Smooth muscle cell (in vitro differentiated cells): ENCODE results near the gene NSD1. TPM values are rescaled to one million over a fixed set of nuclear protein-coding genes. Genes with fewer than 3 reads are reported as not detected.

Source experiments
- DNase-seq: peaks from one replicate; lab custom pipeline; 2025; ENCODE audit not compliant: unreplicated experiment; lab: John Stamatoyannopoulos, UW
- H2AFZ ChIP-seq: fragments of 200-600 bp; sonication (generic); 2 replicates; pipeline ENCODE4 v1.6.0; 2016; ENCODE audit warnings: antibody characterized with exemption, low read depth, mild to moderate bottlenecking
- H3F3A ChIP-seq: fragments of 200-600 bp; sonication (generic); 2 replicates; pipeline ENCODE4 v1.6.0; 2017; ENCODE audit warnings: antibody characterized with exemption, low read depth
- H3K27ac ChIP-seq: fragments of 200-600 bp; sonication (generic); 2 replicates; pipeline ENCODE4 v1.5.1; 2016; ENCODE audit warnings: low read depth, mild to moderate bottlenecking
- H3K27me3 ChIP-seq: fragments of 200-600 bp; sonication (generic); 2 replicates; pipeline ENCODE4 v1.6.1; 2016; ENCODE audit warnings: low read depth, mild to moderate bottlenecking
- H3K36me3 ChIP-seq: fragments of 200-600 bp; sonication (generic); 2 replicates; pipeline ENCODE4 v1.5.1; 2016; ENCODE audit warnings: low read depth
- H3K4me1 ChIP-seq: fragments of 200-600 bp; sonication (generic); 2 replicates; pipeline ENCODE4 v1.5.1; 2016; ENCODE audit warnings: low read depth
- H3K4me2 ChIP-seq: fragments of 200-600 bp; sonication (generic); 2 replicates; pipeline ENCODE4 v1.6.0; 2016; ENCODE audit warnings: mild to moderate bottlenecking
- H3K4me3 ChIP-seq: fragments of 200-600 bp; sonication (generic); 2 replicates; pipeline ENCODE4 v1.5.1; 2016; ENCODE audit warnings: mild to moderate bottlenecking
- H3K79me2 ChIP-seq: fragments of 200-600 bp; sonication (generic); 2 replicates; pipeline ENCODE4 v1.6.0; 2016; ENCODE audit warnings: low read depth, mild to moderate bottlenecking
- H3K9ac ChIP-seq: fragments of 200-600 bp; sonication (generic); 2 replicates; pipeline ENCODE4 v1.6.0; 2016; ENCODE audit warnings: low read depth
- H3K9me3 ChIP-seq: fragments of 200-600 bp; sonication (generic); replicated peaks from 2 replicates; pipeline ENCODE4 v1.5.1; 2016; ENCODE audit warnings: low read depth
- H4K20me1 ChIP-seq: fragments of 200-600 bp; sonication (generic); 2 replicates; pipeline ENCODE4 v1.6.0; 2016; ENCODE audit warnings: low read depth
- WGBS: methylation state at CpG from one replicate; pipeline ENCODE4 v1.1.7; 2016; ENCODE audit warnings: low lambda C conversion rate; 5-methylcytosine and 5-hydroxymethylcytosine counted together
- polyA plus RNA-seq: library from polyadenylated mRNA; unstranded; fragments of >200 nt; fragmentation: Nextera tagmentation; extraction: Ambion mirVana; gene quantifications from 2 replicates; pipeline ENCODE4 v1.2.1, GENCODE V29; 2016
- total RNA-seq: library from RNA; depleted of rRNA; stranded (reverse); fragments of >200 nt; gene quantifications from 2 replicates; pipeline ENCODE4 v1.2.3, GENCODE V29; 2014
- TF ChIP-seq, protein P1 (sequence below): fragments of 200-600 bp; sonication (generic); IDR thresholded peaks from 2 replicates; pipeline ENCODE4 v1.5.1; 2017; ENCODE audit warnings: borderline replicate concordance, mild to moderate bottlenecking, antibody characterized with exemption; ENCODE audit not compliant: insufficient read depth, poor library complexity, severe bottlenecking

Gene NSD1
- total and polyA plus RNA-seq, 2 experiments from 2014 or later = 22.6 to 38.2 TPM

DNA sequence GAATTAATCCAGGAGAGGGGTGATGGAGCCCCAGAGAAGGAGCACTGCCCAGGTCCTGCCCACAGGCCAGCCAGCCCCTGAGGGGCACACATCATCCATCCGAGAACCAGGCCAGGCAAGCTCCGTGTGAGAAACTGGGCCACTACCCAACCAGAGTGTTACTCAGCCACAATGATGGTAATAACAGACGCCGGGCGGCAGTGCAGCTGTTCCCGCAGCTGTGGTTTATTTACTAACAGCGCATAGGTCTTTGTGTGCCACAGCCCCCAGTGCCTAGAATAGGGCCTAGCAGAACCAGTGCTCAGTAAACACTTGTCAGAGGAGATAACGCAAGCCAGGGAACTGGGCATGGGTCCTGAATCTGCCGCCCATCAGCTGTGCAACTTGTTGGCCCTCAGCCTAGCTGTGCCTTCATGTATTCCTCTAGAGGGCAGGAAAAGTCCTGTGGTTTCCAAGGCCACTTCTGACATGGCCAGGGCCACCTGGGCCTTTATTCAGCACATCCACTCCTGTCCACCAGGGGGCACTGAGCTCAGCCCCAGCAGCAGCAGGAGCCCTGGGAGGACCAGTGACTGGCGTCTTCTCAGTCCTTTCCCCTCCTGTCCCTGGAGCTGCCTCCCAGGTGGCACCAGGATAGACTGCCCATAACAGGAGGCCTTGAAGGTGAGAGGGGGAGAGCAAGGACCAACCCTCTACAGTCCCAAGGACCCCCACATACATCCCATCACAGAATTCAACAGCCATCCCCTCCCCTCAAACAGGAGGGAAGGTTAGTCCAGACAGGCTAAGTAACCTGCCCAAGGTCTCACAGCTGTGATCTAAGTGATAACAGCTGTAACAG is 176.0 kb downstream of the NSD1 start:
- peaks cover 12% of the 10 kb centered on the region for H3K79me2 ChIP-seq
- no peak for DNase-seq
- TF ChIP-seq, protein P1, sequence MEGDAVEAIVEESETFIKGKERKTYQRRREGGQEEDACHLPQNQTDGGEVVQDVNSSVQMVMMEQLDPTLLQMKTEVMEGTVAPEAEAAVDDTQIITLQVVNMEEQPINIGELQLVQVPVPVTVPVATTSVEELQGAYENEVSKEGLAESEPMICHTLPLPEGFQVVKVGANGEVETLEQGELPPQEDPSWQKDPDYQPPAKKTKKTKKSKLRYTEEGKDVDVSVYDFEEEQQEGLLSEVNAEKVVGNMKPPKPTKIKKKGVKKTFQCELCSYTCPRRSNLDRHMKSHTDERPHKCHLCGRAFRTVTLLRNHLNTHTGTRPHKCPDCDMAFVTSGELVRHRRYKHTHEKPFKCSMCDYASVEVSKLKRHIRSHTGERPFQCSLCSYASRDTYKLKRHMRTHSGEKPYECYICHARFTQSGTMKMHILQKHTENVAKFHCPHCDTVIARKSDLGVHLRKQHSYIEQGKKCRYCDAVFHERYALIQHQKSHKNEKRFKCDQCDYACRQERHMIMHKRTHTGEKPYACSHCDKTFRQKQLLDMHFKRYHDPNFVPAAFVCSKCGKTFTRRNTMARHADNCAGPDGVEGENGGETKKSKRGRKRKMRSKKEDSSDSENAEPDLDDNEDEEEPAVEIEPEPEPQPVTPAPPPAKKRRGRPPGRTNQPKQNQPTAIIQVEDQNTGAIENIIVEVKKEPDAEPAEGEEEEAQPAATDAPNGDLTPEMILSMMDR = peak; percentile 78
- H4K20me1 ChIP-seq = peaks cover 52% of the 10 kb centered on the region
- no peak overlapping the region for H3K4me3 ChIP-seq
- no peaks in the 10 kb centered on the region for H3F3A ChIP-seq
- peaks cover 5% of the 10 kb centered on the region for H3K4me1 ChIP-seq
- no peak overlapping the region for H3K27ac ChIP-seq
- 88% methylated on average over 10 of the region's 10 CpGs for WGBS
- no peaks in the 10 kb centered on the region for H3K36me3 ChIP-seq
- H2AFZ ChIP-seq = no peak overlapping the region
- H3K27me3 ChIP-seq = no peaks in the 10 kb centered on the region
- no peak overlapping the region for H3K4me2 ChIP-seq
- no peak overlapping the region for H3K9ac ChIP-seq
- H3K9me3 ChIP-seq = no peaks in the 10 kb centered on the region

DNA sequence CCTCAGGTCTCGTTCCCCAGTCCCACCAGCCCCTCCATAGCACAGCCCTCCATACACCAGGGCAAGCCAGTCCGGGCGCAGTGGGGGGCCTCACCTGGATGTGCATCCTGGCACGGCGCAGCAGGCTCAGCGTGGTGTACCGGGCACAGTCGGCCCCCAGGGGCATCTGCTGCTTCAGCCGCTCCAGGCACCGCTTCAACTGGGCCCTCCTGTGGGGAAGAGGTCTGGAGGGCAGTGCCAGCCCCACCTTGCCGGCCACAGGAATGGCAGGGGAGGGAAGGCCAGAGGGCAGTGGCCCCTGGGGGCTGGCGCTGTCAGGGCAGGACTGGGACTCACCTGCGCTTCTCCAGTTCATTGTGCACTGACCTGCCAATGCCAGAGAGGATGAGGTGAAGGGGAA is 176.8 kb downstream of the NSD1 start:
- over 99% methylated on average over 13 of the region's 13 CpGs for WGBS
- TF ChIP-seq, protein P1 = no peak
- Histone ChIP-seq H3K4me2 (peak overlapping the region; percentile 96), H3K27me3 (no peaks in the 10 kb centered on the region), H3K4me1 (no peaks in the 10 kb centered on the region), H3K27ac (no peak overlapping the region), H3K4me3 (no peak overlapping the region), H3K9me3 (no peaks in the 10 kb centered on the region), H3K36me3 (no peaks in the 10 kb centered on the region), H3F3A (no peaks in the 10 kb centered on the region), H3K9ac (no peak overlapping the region), H4K20me1 (peaks cover 45% of the 10 kb centered on the region), H3K79me2 (peaks cover 5% of the 10 kb centered on the region), H2AFZ (no peak overlapping the region)
- DNase-seq = no peak

DNA sequence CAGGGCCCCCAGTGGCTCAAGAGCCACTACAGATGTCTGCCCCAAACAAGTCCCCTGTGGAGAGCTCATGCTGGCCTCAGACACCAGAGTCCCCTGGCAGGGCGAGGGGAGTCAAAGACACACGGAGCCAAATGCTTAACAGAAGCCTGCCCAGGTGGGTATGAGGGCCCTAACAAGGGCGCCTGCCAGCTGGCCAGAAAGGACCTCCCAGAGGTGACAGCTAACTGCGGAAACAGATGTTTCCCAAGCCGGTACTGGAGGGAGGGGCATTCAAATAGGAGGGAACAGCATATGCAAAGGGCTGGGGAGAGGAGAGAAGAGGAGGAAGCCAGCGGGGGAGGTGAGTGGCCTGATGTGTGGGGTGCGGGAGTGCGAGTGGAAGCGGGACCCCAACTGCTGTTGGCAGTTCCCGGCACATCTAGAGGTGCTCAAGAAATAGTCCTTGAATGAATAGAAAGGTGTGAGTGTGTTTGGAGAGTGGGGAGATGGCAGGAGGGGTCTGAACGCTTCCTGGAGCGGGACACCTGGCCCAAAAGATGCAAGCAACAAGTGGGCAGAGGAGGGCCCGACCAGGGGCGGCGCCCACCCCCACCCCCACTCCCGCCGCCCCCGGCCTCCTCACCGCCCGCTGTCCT is 177.3 kb downstream of the NSD1 start:
- Histone ChIP-seq H3K27ac (no peak overlapping the region), H2AFZ (no peak overlapping the region), H3K4me3 (peak overlapping the region; percentile 71), H3K9ac (no peak overlapping the region), H3K36me3 (no peaks in the 10 kb centered on the region), H3K4me2 (peak overlapping the region; percentile 96), H4K20me1 (peaks cover 40% of the 10 kb centered on the region), H3K9me3 (no peaks in the 10 kb centered on the region), H3K27me3 (no peaks in the 10 kb centered on the region), H3F3A (no peaks in the 10 kb centered on the region), H3K4me1 (no peaks in the 10 kb centered on the region), H3K79me2 (no peaks in the 10 kb centered on the region)
- TF ChIP-seq, protein P1 = no peak
- DNase-seq = no peak
- WGBS = 28% methylated on average over 15 of the region's 20 CpGs
